Measurements from ENCODE around the gene KLHDC8A. TPM values are rescaled to one million over a fixed set of nuclear protein-coding genes. Genes with fewer than 3 reads are reported as not detected.

Gene KLHDC8A
- total and polyA plus RNA-seq, 9 of the 15 experiments (the other 6 are each of a cell fraction or from before 2014, with no cell fraction given), result 0.01 to 0.54 (median 0.04) TPM; not detected in 6

GRCh38 chr1:205294175-205294917 is 62.4 kb downstream of the KLHDC8A start (continued):
- TF ChIP-seq DPF2 (IDR thresholded peaks at IDR 0.05), result peak; percentile 85
- TF ChIP-seq GABPA (tag; conservative IDR thresholded peaks at IDR 0.05; ENCODE audit: low read depth), result no peak
- no peak for TF ChIP-seq ZBTB2 (IDR thresholded peaks at IDR 0.05)
- TF ChIP-seq E4F1 (CRISPR knock-in tag; IDR thresholded peaks at IDR 0.05; ENCODE audit: borderline replicate concordance), result no peak
- peak in 1 of 2 experiments; percentile 21 for TF ChIP-seq AFF1 (IDR thresholded peaks at IDR 0.05; ENCODE audit: low read depth in 1 of 2, partially characterized antibody in 2 of 2)
- peak in 1 of 2 experiments; percentile 73; a peak in 2 of 4 replicates for TF ChIP-seq RCOR1 (IDR thresholded peaks at IDR 0.05; ENCODE audit: borderline replicate concordance in 1 of 2, low read depth in 2 of 2, low read length in 2 of 2)
- 0 out of 4 replicates have a peak, but pooled peaks of 1 of the 2 experiments have one; percentile 21 for TF ChIP-seq ZMIZ1 (IDR thresholded peaks at IDR 0.05; ENCODE audit: low read depth in 2 of 2, low read length in 2 of 2)
- peak; percentile 59; the same call in 1 of the 2 replicates for TF ChIP-seq LEF1 (IDR thresholded peaks at IDR 0.05)
- no peak for TF ChIP-seq RAD21 (CRISPR knock-in tag; conservative IDR thresholded peaks at IDR 0.05 in 1 of 2, IDR thresholded peaks at IDR 0.05 in 1 of 2)
- TF ChIP-seq GABPB2 (CRISPR knock-in tag; conservative IDR thresholded peaks at IDR 0.05), result no peak
- peak; percentile 52 for TF ChIP-seq VEZF1 (CRISPR knock-in tag; IDR thresholded peaks at IDR 0.05)
- TF ChIP-seq SMARCA4 (IDR thresholded peaks at IDR 0.05), result peak; percentile 81
